GM19324 (cell line): ENCODE data around the gene CD80.
"Not testable (repeated sequence)": the region's sequence is repeated elsewhere in the genome, so short reads cannot be mapped to it uniquely, and the experiment has no call there.

Experiments
- ATAC-seq: cut with Tn5 transposase; IDR thresholded peaks from one replicate; pipeline ENCODE4 v1.9.1; 2021; ENCODE audit warnings: mild to moderate bottlenecking, moderate library complexity; ENCODE audit not compliant: unreplicated experiment, low FRiP score

Gene CD80

DNA sequence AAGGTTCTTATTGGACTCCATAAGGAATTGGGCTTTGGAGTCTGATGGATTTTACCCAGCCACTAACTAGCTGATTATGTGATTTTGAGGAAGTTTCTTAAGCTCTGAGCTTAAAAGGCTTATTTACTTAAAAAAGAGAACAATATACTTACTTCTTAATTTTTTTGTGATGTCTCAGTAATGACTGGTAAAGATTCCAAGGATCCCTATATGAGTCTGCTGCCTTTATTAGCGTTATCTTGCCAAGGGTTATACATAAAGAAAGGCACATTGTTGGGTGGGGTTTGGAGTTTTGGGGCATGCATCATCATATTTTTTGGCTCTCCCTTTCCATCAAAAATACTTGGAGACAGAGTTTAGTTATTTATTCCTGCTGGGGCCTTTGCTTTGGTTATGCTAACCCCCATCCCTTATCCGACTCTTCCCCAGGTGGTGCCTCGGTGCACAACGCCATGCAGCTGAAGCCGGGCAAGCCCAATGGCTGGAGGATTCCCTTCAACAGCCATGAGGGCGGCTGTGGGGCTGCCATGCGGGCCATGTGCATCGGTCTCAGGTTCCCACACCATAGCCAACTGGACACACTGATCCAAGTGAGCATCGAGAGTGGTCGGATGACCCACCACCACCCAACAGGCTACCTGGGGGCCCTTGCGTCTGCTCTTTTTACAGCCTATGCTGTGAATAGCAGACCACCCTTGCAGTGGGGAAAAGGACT is 26.6 kb upstream of the CD80 start:
- ATAC-seq, result no peak

DNA sequence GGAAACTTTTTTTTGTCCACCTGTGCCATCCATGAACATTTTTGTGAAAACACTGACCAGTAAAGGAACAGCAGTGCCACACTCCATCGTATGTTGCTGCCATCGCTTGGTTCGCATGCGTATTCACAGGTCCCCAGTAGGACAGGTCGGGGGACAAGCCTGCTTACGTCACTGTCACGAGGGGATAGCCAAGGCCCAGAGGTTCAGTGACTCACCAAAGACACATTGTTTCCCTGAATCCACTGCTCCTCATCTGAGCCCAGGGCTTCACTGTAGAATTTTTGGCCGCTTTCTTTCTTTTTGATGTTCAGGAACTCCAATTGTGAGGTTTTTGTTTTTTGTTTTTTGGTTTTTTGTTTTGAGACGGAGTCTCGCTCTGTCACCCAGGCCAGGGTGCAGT is 25.8 kb upstream of the CD80 start:
- no peak for ATAC-seq

DNA sequence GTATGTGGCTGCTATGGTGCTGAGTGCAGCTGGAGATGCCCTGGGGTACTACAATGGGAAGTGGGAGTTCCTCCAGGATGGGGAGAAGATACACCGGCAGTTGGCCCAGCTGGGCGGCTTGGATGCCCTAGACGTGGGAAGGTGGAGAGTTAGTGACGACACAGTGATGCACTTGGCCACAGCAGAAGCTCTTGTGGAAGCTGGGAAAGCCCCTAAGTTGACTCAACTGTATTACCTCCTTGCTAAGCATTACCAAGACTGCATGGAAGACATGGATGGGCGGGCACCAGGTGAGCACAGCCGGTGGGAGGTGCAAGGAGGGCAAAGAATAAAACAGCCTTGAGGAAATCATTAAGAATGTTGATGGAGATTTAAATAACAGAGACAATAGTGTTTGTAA is 22.8 kb upstream of the CD80 start:
- no peak for ATAC-seq

DNA sequence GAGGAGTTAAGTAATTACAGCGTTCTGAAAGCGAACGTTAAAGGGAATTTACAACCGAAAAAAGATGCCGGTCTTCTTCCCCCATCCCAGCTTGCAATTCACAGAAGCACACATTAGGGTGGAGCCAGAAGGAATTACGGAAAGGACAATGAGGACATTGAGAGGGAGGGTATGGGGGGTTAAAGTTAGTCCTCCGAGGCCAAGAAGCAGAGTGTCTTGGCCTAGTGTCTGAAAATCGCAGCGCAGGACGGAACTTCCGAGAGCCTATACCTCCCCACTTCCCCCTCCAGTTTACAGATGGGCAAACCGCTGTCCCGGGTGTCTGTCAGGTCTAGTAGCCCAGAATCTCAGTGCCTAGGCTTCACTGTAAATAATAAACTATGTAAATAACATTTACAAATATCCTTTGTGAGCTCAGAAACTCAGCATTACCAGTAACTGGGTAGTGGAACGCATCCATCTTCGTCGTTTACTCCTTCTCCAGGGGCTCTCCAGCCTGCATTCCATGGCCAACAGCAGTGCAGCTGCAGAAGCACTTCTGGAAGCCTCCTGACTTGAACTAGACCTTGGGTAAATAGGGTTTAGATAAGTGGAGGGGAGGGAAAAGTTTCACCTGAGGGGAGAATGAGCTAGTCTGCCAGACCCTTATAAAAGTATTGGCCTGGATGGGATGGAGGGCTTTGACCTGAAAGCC is 20.8 kb upstream of the CD80 start:
- ATAC-seq, result peak; percentile 81

DNA sequence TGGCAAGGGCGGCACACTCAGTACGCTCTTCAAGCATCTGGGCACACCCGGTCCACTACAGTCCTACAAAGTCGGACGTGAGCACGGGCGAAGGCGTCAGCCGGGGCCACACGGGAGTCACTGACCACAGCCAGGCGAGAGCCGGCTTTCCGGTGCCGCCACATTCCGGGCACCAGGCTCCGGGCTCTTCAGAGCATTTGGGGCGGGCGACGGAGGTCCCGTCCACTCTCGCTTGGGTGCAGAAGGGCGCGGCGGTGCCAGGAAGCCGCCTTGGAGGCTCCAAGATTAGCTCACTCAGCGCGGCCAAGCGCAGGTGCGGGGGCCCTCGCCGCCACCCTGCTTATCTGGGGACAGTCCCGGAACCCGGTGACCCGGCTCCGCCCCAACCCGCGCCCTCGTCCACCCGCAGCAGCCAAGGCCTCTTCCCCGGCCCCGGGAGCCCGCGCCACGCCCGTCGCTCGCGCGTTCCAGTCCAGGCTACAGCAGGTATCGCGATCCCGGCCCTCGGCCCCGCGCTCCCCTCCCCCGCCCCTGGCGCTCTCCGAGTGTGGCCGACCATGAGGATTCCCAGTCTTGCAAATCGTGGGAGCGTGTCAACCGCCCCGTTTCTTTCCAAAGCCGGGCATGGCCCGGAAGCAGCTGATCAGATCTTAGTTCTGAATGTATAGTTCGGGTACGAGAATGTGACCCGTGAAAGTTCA is 20.1 kb upstream of the CD80 start, which contains the start of gene ADPRH:
Gene ADPRH, plus strand, starts transcription at position 127 of the 701 bp plus-strand sequence. CDS start 2,678 bp downstream, outside the sequence.
- peak; percentile 64 for ATAC-seq

DNA sequence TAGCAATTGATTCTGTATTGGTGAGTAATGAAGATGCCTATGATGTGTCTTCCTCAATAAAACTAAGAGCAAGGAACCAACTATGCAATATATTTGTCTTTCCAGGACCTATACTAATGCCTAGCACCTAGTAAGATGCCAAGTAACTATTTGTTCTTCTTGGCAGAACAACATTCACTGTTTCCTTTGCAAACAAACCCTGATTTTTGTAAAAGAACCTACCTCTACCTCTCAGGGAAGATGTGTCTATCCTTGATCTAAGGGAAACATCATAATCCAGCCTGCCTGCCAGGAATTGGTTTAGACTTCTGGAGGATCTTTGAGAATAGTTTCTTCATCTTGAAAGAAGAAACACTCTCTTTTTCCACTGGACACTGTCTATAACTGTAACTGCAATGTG is 16.1 kb upstream of the CD80 start:
- no peak for ATAC-seq

DNA sequence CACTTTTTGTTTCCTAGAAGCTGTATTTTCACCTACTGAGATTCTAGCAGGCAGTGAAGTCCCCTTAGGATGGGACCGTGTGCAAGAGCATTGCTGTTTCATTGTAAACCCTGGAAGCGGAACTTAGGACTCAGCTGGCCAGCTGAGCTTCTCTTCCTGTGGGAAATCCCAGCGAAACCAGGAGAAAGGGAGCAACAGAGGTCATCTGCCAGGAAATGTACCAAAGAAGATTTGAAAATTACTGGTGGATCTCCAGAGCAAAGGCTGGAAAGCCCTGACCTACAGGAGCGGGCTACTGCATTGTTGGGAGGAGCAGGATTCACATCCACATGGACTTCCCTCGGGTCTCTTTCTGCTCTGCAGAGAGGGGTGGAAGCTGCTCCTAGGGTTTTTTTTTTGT is 12.3 kb upstream of the CD80 start:
- ATAC-seq, result no peak

DNA sequence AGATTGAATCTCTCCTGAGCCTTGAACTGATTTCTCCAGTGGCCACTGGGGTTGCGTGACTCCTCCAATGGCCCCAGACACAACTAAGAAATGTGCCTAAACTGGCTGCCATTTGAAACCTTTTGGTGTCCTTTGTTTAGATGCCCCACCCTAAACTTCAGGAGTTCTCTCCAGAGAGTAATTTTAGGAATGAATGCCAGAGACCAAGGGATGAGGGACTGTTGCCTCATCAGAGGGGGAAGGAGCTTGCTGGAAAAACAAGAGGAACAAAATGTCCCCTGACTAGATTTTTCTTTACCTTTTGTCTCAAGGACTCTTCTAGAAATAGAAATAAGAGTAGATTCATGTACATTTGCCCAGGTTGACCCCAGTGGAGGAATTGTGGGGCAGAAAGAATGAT is 11.8 kb upstream of the CD80 start:
- ATAC-seq, result no peak

DNA sequence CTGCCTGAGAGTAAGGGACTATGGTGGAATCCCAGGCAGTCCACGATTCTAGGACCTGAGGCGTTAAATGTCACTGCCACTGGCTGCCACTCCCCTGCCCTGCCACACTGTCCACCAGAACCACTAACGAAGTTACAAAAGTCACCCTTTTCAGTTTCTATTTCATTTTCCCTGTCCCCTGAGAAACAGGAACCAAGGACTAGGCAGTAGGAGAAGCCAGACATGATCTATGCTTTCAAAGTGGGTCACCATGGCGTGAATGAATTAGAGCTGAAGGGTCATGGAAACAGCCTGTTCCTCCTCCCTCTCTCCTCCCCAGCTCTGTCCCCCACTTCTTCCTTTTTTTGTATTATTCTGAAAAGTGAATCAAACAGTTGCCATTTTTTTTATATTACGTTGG is 10.8 kb upstream of the CD80 start:
- no peak for ATAC-seq

DNA sequence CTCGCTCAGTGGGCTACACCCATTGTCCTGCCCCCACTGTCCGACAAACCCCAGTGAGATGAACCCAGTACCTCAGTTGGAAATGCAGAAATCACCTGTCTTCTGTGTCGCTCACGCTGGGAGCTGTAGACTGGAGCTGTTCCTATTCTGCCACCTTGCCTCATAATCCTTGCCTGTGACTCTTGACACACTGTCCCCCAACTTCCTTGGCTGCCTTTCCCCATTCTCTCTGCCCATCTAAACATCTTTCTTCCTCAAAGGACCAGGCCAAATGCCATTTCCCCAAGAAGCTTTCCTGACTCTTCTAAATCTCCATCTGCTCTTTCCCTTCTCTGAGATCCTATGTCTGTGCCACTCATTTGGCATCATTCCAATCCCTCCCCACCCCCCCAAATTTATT is 9.7 kb upstream of the CD80 start:
- no peak for ATAC-seq

DNA sequence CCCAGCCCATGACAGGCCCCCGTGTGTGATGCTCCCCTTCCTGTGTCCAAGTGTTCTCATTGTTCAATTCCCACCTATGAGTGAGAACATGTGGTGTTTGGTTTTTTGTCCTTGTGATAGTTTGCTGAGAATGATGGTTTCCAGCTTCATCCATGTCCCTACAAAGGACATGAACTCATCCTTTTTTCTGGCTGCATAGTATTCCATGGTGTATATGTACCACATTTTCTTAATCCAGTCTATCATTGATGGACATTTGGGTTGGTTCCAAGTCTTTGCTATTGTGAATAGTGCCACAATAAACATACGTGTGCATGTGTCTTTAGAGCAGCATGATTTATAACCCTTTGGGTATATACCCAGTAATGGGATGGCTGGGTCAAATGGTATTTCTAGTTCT is 3.9 kb upstream of the CD80 start:
- not testable (repeated sequence) for ATAC-seq

DNA sequence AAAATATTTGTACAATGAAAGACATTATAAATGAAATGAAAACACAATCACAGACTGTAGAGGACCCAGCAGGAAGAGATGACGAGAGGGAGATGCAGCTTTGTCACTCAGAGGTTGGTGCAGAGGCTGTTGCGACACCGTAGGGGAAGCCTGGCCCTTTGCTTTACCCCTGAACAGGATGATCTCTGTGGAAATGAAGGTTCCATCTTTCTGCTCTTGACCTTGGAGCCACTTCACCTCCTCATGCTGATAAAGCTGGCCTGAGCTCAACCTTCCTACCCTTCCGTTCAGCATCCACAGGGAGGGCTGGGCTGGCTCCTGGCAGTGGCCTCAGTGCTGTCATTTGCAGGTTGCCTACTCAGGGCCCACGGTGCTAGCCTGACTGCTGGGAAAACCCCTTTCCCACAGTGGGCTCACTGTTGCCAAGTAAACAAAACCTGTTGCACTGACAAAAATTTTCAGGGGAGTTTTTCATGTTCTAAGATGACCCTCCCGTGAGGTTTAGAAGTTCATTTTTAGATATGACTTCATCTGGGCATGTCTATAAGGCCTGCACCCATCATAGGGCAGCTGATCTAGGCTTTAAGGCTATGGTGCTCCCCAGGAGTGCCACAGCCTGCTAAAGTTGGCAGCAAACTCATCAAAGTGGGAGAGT is 3.0 kb upstream of the CD80 start:
- ATAC-seq, result peak; percentile 75

DNA sequence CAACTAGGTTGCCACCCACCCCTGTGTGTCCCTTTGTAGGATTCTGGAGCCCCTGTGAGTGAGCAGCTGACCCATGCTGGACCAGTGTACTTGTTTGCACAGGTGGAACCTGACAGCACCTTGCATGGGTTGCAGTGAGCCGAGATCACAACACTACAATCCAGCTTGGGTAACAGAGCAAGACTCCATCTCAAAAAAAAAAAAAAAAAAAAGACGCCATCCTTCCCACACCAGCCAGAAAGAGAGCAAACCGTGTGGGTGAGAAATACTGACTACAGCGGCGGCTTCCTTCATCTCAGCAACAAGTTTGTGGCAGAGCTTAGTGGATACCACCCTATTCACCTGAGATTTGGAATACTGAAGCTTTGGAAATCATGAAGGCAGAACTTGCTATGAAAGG is 746 bp upstream of the CD80 start:
- peak; percentile 4 for ATAC-seq

DNA sequence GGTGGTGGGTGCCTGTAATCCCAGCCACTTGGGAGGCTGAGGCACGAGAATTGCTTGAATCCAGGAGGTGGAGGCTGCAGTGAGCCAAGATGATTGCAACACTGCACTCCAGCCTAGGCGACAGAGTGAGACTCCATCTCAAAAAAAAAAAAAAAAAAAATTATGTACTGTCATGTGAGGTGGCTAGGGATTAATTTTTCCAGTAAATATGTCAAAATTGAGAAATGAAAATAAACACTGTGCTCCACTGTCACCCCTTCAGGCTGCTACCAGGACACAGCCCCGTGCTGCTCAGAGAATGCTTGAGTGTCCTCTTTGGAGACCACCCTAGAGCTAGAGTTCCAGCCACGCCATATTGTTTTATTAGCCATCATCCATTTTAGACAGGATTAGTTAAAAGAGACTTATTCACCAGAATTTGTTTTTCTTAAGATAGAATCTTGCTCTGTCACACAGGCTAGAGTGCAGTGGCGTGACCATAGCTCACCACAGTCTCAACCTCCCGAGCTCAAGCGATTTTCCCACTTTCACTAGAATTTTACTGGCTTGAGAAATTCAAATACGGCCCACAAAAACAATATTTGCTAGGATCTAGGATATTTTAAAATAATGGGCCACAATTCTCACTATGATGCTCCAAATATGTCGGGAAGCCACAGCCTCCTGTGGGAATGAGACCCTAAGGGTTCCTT is 642 bp downstream of the CD80 start:
- ATAC-seq, result no peak

DNA sequence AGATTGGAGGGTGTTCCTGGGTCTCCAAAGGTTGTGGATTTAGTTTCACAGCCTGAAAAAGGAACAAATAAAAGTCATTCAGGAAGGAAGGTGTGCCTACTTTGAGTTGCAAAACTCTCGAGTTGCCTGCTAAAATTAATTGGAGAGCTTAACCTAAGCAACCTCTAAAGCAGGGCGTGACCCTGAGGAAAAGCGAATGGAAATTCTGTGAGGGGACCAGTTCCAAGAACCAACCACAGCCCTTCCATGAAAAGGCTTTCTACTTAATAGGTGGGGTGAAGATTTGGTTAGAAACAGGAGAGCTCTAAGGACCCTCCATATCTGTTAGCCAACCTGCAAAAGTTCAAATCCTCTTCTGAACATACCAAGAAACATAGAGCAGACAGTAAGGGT is 1.5 kb downstream of the CD80 start:
- no peak for ATAC-seq

DNA sequence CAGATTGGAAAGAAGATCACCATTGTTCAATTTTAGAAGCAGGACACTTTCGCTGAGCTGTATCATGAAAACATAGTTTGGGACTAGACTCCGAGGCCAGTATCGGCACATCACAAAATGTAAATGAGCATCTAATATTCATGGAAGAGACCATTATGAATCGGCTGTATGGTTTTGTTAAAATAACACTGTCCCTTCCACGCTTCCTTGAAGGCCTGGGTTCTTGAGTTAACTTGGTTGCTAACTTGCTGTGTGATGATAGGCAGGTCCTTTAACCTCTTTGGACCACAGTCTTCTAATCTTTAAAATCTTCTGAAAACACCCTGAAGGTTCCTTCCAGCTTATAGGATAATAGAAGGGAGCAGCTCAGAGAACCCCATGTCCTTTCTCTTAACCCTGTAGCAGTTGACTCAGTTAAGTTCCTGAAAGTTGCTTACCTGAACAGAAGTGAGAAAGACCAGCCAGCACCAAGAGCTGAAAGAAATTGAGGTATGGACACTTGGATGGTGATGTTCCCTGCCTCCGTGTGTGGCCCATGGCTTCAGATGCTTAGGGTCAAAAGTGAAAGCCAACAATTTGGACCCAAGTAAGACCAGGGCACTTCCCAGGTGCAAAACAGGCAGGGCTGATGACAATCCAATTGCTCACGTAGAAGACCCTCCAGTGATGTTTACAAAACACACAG is 2.1 kb downstream of the CD80 start:
- no peak for ATAC-seq

DNA sequence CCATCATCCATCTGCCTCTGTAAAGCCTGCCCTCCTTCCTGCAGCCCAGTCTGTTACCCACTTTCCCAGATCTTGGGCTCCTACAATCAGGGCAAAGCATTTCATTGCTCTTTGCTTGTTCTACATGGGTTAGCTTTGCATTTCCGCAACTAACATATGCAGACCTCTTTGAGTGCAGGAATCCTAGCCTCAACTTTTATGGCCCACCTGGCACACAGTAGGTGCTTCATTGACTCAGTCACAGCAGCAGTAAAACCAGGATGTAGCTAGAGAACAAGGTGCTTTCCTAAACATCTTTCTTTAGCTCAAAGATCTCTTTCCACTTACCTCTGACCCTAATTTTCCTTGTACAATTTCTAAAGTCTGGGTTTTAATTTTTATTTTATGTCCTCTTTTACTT is 3.5 kb downstream of the CD80 start:
- no peak for ATAC-seq

DNA sequence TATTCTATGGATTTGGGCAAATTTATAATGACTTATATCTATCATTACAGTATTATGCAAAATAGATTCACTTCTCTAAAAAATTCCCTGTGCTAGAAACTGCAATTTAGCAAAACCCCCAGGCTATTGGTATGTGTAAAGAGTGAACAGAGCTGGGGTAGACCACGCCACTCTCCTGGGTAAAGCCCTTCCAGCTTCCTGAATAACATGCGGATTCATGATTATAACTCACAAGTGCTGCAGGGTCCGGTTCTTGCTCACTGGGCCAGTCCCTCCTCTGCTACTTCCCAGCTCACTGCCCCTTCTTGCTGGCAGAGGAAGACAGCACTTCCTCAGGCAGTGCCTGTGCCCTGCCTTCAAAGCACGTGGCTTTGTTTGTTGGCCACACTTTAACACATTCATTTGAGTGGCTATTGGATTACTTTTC is 4.1 kb downstream of the CD80 start:
- ATAC-seq, result no peak

DNA sequence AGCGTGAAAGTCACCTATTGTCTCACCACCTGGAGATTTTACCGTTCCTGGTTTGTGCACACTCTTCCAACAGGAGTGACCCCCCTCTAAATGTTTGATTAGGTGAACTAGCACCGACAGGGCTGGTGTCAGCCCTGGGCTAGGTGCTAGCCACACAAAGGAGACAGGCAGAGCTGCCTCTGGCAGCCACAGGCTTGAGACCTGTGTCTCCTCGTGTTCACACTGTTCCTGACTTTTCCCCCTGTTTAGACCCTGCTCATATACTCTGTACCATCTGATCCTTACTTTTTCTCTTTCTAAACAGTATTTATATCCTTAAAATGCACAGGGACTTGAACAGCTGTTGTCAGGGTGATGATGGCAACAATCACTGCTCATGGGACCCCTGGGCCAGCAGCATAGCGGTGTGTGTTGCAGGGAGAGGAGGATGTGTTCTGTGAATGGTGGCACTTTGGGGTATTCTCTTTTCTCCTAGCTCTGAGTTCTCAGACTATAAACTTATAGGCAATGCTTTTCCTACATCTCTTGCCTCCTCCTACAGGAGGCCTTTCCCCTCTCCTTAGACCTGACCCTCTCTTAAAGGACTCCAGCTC is 5.5 kb downstream of the CD80 start:
- no peak for ATAC-seq

DNA sequence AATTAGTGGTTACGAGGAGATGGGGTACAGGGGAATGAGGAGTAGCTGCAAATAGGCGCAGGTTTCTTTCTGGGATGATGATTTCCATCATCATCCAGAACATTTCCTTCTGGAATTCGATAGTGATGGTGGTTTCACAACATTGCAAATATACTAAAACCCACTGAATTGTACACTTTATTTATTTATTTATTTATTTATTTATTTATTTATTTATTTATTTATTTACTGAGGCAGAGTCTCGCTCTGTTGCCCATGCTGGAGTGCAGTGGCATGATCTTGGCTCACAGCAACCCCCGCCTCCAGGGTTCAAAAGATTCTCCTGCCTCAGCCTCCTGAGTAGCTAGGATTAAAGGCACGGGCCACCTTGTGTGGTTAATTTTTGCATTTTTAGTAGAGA is 6.5 kb downstream of the CD80 start:
- not testable (repeated sequence) for ATAC-seq
